HG02840 (cell line): ENCODE measurements around the gene ACP1.

ENCODE experiments used
- ATAC-seq: cut with Tn5 transposase; IDR thresholded peaks from one replicate; pipeline ENCODE4 v1.9.1; 2021; ENCODE audit warnings: mild to moderate bottlenecking, moderate library complexity, moderate number of reproducible peaks; ENCODE audit not compliant: unreplicated experiment, low FRiP score

The ACP1 gene

DNA sequence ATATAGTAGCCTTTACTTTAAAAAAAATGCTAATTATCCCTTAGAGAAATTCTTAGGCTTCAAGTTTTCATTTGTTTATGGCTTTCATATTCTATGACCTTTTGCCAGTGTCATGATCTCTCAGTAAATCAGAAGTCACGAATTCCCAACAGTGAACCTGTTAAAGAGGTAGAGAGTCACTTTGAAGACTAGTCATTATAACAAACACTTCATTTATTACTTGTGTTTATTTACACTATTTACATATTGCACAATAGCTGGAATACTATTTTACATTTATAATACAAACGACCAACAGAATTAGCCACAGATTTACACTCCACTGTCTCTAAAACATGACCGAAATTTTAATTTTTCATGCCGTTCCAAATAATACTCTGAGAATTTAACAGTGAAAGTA lies 14.6 kb downstream of the ACP1 start:
- ATAC-seq: no peak

- no peak for ATAC-seq
These were observed 15.4 kb downstream of the ACP1 start for GRCh38 chr2:279956-280649.

DNA sequence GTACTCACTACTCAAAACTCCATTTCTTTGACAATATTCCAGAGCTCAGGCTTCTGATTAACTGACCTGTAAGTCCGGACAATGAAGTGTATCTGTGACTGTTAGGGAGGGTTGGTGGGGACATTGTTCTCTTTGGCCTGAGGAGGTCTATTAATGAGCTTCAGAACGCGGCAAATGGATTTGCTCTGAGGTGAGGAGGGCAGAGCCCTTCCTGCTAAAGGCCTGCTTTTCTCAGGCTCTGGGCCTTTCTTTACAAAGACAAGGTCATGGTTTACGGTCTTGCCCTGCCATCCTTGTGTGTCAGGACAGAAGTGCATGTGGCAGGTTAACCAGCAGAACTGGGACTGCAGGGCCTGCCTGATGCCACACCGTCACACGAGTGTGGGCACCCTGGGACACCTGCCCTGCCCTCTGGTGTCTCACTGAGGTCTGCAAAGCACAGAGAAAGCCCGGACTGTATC lies 15.9 kb downstream of the ACP1 start:
- no peak for ATAC-seq

DNA sequence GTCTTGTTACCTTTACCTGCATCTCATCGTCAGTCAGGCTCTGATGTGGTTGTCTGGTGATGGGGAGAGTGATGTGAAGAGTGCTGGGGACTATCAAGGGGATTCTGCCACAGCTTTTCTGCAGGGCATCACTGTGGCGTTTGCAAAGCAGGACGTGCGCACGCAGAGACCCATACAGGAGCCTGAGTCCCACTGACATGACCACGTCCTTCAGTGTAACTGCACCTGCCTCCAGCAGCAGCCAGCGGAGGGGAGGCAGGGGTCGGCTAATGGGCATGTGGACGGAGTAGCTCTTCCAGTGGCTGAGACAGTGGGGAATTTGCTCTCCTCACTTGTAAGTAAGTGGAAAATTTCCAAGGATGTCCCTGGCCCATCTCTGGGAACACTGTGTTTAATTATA lies 16.6 kb downstream of the ACP1 start:
- no peak for ATAC-seq

DNA sequence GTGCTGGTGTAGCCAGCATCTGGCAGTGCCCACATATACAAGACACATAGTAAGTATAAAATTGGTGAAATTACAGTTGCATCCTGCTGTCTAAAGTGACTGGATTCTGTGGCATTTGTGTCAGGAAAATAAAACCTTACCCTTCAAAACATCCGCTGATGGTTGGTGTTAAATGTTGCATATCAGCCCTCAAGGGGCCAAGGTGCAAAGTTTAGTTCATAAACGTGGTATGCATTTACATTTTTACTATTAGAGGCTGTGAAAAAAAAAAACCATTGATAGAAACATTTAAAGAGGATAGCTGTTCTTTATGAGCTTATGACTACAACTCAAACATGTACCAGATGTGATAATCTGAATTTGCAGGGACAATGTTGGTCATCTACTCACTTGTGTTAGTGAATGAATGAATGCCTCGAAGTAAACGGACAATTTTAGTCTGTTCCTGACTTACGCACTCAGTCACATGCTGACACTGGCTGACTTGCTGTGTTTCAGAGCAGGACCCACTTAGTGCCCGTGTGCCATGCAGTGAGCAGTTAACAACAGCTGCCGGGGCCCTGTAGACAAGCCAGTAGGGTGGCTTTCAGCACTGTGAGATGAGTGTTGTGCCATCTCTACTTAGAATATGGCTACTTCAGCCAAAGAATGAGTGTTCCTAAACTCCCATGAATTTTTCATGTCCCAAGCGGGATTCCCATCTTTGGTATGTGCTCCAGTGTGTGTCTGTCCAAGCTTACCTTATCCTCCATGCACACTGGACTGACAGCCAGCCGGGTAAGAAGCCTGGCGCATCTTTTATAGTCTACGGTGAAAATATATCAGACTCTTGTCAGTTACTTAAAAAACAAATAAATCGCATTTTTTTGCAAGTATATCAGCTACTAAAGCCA lies 17.9 kb downstream of the ACP1 start:
- no peak for ATAC-seq

DNA sequence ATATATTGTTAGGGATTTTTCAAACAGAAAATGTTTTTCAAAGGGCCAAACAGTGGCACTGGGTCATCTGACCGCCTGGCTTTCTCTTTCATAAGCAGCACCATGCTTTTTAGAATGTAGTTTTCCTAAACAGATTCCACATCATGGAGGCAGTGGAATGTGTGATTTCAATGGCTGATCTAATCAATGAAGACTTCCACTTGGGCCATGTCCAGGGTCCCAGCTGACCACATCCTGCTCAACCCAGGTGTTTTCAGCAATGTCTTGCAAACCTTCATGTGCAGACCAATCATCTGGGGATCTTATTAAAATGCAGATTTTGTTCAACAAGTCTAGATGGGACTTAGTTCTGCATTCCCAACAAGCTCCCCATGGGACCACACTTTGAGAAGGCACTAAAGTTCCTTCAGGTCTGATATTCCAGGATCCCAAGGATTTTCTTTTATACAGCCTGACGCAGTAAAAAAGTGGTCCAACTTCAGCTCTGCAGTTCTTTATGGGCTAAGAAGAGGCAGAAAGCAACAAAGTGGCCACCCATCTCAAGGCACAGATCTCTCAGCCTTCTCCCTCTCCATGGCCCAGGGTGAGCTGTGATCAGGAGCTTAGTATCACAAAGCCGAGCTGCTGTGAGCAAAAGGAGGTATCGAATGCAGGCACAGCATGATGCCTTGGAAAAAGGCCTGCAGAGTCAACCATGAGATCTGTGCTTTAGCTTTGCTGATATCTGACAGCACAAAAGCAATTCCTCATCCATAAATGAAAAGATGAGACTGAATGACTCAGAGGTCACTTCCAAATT lies 19.4 kb downstream of the ACP1 start:
- no peak for ATAC-seq

DNA sequence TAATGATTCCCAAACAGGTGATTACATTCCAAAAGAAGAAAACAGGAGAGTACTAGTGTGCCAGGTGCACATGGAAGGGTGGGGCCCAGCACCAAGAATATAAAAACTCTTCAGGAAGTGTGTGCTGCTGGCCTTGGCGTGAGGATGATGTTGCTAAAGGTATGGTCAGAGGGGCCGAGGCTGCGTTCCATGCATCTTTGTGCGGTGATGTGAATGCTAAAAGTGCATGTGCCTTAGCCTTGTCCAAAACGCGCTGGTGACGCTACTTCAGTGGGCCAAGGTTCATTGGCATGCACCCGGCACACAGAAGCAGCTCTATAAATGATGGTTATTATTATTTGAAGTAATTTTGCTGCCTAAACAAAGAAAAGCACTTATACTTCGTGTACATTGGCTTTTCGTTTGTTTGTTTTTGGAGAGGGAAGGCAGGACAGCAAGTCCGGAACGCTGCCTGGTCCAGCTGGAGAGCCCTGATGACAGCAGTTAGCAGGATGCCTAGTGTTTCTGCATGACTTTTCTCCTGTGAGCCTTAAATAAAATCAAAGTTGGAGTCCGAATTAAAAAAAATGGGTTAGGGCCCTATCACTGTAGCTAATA lies 20.2 kb downstream of the ACP1 start:
- no peak for ATAC-seq

- ATAC-seq: no peak
These were observed 20.8 kb downstream of the ACP1 start for GRCh38 chr2:285531-285930.

- no peak for ATAC-seq
These were observed 21.3 kb downstream of the ACP1 start for GRCh38 chr2:286035-286434.

DNA sequence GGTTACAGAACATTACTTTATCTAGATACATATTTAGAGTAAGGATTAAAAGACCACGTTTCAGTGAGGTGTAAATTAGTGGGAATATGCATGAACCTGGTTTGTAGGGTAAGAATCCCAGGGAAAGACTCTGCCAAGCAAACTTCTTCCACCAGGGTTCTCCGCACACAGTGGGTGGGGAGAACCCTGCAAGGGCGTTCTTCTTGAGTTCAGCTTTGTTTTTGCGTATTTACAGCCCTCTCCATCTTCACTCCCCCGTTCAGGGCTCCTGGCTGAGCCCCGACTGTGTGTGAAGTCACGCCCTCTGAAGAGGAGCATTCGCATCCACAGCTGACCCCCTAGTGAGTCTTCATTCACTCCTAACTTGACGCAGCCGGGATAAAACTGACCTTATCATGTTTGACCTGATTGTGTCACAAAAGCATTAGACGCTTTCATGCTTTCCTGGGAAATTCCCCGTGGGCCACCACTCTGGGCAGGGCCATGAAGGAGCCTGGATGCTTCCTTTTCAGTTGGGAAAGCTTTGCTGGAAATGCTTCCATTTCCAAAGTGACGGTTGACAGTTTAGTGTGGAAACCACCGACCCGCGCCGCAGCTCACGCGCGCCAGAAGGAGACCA lies 22.1 kb downstream of the ACP1 start:
- no peak for ATAC-seq

- ATAC-seq: no peak
These were observed 22.7 kb downstream of the ACP1 start for GRCh38 chr2:287471-287885.

GRCh38 chr2:287911-288757 lies 23.4 kb downstream of the ACP1 start, which contains the start of gene ALKAL2:
Gene ALKAL2 (minus strand): TSS chr2:288091. CDS start chr2:287835, 256 bp downstream.
- ATAC-seq: no peak

DNA sequence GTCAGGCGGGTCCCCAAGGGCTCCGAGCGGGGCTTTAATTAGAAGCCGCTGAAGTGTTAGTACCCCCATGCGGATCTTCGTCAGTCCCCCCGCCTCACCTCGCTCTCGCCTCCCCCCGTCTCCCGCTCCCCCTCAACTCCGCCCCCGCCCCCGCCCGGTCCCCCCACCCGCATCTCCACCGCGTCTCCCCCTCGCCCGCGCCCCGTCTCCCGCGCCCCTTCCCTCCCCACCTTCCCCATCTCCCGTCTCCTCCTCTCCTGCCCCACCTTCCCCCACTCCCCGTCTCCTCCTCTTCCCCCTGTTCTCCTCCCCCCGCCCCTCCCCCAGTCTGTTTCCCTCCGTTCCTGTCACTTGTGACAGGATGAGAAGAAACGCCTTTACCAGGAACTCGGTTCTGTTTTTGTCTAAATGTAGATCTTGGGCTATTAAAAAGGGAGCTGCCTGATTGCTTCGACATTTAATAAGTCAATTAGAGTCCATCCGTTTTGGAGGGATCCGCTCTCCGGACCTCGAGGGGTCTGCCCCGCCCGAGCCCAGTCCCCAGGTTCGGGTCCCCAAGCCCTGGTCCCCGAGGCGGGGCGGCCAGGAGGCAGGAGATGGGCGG lies 24.1 kb downstream of the ACP1 start:
- ATAC-seq: no peak

GRCh38 chr2:289362-290089 lies 24.8 kb downstream of the ACP1 start:
- ATAC-seq: no peak

- ATAC-seq: no peak
These were observed 25.5 kb downstream of the ACP1 start for GRCh38 chr2:290090-290722.

- ATAC-seq: no peak
These were observed 30.3 kb downstream of the ACP1 start for GRCh38 chr2:295090-295489.

DNA sequence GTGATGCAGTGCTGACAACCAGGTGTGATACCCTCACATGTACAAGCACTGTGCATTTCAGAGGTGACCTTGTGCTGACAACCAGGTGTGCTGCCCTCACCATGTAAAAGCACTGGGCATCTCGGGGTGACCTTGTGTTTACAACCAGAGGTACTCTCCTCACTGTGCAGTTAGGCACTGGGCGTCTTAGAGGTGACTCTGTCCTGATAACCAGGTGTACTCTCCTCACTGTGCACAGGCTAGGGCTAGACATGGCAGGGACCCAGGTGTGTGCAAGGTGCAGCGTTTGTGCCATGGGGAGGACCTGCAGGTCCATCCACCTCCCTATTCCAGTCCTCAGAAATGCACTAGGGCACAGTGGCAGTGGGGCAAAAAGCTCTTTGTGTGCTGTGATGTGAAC lies 31.6 kb downstream of the ACP1 start:
- no peak for ATAC-seq

DNA sequence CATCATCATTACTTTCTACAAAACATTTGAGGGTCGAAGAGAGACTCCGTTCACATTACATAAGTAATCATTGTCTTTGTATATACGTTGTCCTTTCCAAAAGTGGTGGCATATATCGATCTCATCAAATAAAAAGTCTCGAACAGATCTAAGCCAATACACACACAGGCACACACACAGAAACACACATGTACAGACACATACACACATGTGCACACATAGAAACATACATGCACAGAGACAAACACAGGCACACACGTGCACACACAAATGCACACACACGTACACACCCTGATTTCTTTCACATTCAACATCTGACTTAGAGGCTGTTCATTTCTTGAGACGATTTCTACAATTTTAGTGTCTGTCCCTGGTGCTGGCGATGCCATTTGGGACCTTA lies 40.6 kb downstream of the ACP1 start:
- ATAC-seq: no peak
